HG02852 (cell line): ENCODE measurements around the gene NIPAL4.
"Not testable (repeated sequence)": the region's sequence is repeated elsewhere in the genome, so short reads cannot be mapped to it uniquely, and the experiment has no call there.

ENCODE experiments used
- ATAC-seq: cut with Tn5 transposase; IDR thresholded peaks from one replicate; pipeline ENCODE4 v1.9.1; 2021; ENCODE audit warnings: mild to moderate bottlenecking, moderate library complexity; ENCODE audit not compliant: unreplicated experiment

The NIPAL4 gene

DNA sequence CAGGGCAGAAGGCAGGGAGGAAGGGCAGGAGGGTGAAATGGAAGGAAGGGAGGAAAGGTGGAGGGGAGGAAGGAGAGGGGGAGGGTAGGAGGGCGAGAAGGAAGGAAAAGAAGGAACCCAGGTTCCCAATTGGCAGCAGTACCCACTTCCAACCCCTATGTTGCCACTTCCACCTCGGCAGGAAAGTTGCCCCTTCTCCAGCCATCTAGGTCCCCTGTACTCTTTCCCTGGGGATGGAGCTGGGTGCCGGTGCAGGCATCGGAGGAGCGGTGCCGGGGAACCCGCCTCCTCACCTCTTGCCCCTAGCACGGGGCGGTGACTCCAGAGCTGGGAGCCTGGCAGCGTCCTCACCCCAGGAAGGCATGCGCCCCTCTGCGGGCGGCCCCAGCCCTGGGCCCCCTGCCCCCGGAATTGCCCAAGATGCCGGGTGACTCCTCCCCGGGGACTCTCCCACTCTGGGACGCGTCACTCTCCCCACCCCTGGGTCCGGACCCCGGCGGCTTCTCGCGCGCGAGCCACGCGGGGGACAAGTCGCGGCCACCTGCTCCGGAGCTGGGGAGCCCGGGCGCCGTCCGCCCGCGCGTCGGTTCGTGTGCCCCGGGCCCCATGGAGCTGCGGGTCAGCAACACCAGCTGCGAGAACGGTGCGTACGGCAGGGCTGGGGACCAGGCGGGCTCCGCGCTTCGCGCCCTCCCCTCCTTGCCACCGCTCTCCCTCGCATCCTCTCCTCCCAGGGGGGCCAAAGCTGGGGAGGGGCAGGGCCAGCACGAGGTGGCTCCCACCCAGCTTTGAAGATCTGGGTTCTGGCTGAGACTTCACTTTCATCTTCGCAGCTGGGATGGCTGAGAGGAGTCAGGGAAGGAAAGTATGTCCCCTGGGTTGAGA, at the start of gene NIPAL4:
Gene NIPAL4 (plus strand): TSS at position 499 of the 885 bp plus-strand sequence. CDS start 108 bp downstream, at position 607.
- ATAC-seq = no peak

DNA sequence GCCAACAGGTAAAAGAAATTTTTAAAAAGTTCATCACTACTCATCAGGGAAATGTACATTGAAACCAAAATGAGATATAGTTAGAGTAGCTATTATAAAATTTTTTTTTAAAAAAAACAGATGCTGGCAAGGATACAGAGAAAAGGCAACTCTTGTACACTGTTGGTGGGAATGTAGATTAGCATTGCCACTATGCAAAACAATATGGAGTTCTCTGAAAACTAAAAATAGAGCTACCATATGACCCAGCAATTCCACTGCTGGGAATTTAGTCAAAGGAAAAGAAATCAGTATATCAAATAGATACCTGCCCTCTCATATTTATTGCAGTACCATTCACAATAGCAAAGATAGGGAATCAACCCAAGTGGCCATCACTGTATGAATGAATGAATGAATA, 44.2 kb upstream of the NIPAL4 start:
- ATAC-seq = no peak

DNA sequence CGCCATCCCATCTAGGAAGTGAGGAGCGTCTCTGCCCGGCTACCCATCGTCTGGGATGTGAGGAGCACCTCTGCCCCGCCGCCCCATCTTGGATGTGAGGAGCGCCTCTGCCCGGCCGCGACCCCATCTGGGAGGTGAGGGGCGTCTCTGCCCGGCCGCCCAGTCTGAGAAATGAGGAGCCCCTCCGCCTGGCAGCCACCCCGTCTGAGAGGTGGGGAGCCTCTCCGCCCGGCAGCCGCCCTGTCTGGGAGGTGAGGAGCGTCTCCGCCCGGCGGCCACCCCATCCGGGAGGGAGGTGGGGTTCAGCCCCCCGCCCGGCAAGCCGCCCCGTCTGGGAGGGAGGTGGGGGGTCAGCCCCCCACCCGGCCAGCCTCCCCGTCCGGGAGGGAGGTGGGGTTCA, 40.5 kb upstream of the NIPAL4 start:
- ATAC-seq = not testable (repeated sequence)

DNA sequence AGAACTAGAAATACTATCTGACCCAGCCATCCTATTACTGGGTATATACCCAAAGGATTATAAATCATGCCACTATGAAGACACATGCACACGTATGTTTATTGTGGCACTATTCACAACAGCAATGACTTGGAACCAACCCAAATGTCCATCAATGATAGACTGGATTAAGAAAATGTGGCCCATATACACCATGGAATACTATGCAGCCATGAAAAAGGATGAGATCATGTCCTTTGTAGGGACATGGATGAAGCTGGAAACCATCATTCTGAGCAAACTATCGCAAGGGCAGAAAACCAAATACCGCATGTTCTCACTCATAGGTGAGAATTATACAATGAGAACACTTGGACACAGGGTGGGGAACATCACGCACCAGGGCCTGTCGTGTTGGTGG, 30.1 kb upstream of the NIPAL4 start:
- not testable (repeated sequence) for ATAC-seq

DNA sequence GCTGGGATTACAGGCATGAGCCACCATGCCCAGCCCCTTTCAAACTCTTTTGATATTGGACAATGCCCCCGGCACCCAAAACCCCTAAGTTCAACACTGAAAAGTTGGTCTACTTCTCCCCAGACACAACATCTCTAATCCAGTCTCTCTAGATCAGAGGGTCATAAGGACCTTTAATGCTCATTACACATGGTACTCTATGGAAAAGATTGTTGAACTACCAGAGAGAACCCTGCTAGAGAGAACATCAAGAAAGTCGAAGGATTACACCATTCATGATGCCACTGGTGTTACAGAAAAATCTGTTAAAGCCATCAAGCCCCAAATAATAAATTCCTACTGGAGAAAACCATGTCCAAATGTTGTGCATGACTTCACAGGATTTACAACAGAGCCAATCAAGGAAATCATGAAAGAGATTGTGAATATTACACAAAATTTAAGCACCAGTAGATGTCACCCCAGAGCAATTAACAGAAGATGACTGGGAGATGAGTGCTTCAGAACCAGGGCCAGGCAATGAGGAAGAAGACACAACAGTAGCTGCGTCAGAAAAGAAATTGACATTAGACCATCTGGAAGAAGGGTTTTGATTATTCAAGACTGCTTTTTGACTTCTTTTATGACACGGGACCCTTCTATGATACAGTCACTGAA, 28.3 kb upstream of the NIPAL4 start:
- peak; percentile 75 for ATAC-seq

DNA sequence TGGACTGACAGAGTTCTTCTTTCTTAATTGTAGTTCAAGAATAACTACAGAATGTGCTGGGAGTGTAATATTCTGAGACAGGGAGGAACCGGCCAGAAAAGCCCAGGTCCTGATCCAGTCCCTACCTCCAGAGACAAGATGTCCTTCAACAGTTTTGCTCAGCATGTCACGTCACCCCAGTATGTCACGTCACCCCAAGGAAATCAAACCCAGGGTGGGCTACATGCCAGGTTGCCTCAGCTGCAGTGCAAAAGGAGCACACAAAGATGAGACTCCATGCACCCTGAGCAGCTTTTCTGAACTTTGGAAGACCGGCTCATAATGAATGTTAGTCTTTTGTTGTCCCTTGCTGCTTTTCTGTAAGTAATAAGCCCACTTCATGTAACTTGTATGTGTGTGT, 25.9 kb upstream of the NIPAL4 start:
- no peak for ATAC-seq

DNA sequence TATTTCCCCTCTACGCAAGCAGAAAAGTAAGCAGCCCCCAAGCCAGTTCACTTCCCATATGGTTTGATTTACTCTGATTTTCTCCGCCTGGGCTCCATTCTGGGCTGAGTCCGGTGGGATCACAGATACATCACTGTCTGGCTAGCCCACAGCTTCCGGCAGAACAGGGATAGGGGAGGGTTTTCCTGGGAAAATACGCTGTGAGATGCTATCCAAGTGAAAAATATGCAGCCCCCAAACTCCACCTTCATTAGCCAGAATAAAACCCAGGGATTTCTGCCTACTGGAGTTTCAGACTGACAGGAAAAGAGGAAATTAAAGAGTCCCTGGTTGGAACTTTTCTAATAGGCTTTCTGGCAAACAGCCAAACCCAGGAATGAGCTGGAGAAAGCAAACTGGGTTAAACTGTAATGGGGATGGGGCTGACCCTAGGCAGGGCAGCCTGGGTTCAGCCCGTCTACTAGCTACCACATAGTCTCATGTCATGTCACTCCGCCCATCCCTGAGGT, 16.9 kb upstream of the NIPAL4 start:
- no peak for ATAC-seq

DNA sequence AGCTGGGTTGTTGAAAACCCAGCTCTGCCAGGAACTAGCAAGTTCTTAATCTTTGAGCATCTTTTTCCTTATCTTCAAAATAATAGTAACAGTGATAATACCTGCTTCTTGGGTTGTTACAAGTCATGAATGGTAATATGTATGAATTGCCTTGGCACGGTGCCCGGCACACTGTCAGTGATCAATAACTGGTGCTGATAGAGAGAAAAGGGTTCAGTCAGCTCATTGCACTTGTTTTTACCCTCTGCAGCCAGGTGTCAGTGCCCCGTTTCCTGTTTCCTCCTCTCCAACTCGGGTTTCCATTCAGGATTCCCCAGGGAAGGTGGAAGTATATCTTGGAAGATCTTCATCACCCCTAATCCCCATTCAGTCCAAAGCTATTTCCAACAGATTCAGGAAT, 15.8 kb upstream of the NIPAL4 start:
- ATAC-seq = no peak

DNA sequence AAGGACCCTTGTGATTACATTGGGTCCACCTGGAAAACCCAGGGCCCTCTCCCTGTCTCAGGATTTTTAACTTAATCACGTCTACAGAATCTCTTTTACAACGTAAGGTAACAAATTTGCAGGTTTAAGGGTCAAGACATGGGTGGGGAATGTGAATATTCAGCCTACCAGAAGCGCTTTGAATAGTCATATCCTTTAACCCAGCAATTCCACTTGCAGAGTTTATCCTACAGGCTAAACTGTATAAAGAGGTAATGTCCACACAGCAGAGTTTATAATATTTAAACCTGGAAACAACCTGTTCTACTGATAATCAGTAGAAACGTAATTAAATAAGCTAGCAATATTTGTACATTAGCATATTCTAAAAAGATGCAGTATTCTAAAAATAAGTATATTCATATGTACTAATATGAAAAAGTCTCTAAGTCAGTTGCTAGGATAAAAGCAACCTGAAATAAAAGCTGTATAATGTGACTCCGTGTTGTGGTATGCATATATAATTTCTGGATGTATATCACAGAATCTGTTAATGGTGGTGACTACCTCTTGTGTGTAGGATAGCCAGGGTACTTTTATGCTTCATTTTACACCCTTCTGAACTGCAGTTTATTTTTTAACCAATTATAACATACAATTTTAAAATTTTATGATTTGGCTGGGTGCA, 14.1 kb upstream of the NIPAL4 start:
- ATAC-seq = no peak

DNA sequence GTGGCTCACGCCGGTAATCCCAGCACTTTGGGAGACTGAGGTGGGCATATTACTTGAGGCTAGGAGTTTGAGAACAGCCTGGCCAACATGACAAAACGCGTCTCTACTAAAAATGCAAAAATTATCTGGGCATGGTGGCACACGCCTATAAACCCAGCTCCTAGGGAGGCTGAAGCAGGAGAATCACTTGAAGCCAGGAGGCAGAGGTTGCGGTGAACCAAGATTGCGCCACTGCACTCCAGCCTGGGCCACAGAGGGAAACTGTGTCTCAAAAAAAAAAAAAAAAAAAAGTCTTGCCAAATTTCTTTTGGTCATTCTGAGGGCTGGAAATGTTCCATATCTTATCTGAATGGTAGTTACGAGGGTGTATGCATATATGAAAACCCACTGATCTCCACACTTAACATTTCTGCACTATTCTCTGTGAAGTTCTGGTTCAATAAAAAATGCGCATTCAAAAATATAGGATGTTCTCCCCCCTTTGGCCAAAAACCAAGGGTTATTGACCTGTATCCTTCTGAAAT, 13.5 kb upstream of the NIPAL4 start:
- no peak for ATAC-seq

DNA sequence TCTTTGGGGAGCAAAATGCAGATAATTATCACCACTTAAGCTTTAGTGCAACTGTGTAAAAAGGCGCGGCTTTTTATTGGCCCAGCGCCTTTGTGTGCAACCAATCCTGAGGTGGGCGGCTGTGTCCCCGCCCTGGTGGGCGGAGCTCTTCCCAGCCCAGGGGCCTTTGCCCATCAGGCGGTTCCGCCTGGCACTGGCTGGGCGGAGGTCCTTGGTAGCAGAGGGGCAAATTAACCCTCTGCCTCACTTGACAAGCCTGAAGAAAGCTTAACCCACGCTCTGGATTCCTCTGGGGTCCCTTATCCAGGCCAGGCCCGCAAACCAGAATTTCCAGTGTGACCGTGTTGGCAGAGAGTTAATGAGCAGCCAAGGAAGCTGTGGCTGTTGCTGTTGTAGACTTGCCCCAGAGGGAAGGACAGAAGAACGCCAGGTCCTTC, 12.8 kb upstream of the NIPAL4 start:
- ATAC-seq = no peak

DNA sequence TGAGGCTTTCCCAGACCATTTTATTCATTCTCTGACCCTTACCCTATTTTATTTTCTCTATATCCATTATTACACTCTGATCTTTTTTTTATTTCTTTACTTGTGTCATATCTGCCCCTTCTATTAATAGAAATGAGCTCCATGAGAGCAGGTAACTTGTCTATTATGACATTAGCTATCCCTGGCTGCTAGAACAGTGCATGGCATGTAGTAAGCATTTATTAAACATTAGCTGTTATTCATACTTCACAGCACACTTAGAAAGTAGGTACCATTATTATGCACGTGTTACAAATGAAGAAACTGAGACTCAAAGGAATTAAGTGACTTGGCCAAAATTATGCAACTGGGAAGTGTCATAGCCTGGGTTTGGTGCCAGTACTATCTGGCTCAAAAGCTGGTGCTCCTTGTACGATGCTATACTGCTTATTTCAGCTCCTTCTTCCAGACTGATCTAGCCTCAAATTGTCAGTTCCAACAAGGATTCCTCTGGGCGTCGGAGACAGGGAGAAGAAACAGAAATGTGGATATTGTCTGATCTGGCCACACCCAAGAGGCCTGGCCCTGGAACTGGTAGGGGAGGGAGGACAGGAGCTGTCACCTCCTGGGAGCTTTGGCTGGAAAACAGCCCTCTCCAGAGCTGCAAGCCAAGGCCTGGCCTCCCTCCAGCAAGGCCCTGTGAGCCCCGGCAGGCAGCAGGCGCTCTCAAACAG, 10.8 kb upstream of the NIPAL4 start:
- no peak for ATAC-seq

DNA sequence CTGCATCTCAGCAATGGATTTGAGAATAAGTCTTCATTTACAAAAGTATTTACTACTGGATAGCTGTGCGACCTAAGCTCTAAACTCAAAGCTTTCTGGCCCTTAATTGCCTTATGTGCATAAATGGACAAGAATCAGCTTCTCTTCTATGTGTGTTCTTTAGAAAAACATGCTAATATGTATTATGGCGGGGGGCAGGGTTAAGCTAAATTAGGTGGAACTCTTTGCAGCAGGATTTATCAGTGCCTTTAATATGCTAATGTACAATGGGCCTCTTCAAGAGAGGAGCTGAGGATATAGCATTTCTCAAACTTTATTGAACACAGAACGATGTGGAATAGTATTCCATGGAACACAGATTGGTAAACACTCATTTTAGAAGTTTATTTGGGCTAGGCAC, 10.0 kb upstream of the NIPAL4 start:
- ATAC-seq = no peak

DNA sequence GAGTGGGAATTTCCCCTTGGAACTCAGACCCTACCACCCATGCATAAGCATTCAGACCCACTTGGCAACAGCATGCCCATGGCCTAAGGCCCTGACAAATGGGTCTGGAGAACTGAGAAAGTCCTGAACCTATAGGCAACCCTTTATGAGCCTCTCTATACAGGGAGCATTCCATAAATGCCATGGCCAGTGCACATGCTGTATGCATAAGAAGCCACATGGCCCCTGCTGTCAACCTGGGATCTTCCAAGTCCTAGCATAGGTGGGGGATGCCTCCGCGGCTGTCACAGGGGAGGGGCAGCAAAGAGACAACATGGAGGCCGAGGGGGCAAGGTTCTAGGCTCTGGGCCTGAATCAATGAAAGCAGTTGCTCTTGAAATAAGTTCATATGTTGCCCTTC, 8.2 kb upstream of the NIPAL4 start:
- ATAC-seq = no peak

DNA sequence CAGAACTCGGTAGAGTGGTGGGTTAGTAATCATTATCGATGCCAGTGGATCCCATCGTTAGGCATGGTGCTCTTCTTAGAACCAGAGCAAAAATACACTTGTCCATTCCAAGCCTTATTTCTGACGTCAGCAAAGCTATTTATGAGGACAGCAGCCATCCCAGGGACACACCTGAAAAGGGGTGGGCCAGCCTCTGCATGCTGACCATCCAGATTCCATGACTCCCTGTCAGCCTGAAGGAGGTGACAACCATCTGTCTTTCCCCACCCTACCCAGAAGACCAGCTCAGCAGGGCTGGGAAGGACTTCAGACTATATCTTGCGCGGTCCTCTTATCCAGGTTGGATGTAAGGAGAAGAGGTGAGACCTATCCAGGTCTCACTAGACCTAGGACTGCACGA, 5.7 kb upstream of the NIPAL4 start:
- ATAC-seq = no peak

DNA sequence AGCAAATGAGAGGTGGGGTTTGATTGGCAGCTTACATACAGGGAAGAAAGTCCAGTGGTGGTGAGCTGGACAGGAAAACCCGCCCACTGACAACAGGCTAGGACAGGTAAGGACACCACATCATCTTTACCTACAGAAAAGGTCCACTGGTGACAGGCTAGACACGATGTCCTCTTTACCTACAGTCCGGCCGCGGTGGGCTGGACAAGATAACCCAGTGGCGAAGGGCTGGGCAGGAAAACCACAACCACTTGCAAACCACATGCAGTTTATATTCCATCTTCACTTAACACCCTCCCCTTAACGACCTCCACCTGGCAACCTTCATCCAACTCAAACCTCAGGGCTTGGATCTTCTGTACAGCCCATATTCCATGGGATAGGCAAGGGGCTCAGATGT, 5.0 kb upstream of the NIPAL4 start:
- ATAC-seq = no peak

DNA sequence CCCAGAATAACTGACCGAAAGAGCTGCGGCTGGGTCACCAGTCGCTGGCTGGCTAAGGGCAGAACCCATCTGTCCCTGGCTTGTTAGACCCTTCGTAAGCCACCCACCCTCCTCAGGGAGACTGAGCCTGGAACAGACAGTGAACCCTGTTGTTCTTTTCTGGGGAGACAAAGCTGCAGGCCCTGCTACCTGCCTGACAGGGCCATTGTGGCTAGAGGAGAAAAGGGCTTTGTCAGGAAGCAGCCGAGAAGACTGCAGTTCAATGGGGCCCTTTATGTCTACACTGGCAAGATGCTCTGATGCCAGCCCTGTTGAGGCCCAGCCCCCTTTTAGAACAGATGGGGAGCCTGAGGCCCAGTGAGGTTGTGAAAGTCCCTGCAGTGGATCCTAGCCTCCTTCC, 3.7 kb upstream of the NIPAL4 start:
- no peak for ATAC-seq

DNA sequence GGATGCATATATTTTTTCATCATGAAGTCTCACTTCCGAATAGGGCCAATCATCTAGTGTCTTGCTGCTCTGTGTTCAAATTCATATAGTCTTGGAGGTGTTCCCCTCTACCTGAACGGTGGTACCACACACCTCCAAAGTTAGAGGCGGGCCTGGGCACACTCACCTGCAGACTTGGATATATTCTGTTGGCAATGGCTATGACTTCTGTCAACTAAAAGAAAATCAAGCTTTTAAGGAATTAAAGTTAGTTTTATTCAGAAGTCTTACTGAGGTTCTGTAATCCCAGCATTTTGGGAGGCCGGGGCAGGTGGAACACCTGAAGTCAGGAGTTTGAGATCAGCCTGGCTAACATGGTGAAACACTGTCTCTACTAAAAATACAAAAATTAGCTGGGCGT, 2.6 kb upstream of the NIPAL4 start:
- no peak for ATAC-seq

DNA sequence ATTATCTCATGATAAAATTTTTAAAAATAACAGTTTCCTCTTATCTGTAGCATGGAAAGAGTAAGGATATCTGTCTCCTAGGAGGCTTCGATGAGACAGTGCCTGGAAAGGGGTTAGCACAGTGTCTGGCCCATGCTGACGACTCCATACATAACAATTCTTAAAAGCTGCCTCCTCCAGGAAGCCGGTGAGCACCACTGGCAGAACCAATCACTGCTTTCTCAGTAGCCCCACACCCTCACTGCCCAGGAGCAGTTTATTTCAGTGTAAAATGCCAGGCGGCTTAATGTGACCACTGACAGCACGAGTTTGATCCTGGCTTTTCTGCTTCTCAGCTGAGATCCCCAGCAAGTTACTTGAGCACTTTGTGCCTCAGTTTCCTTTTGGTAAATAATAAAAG, 1.2 kb upstream of the NIPAL4 start:
- no peak for ATAC-seq

DNA sequence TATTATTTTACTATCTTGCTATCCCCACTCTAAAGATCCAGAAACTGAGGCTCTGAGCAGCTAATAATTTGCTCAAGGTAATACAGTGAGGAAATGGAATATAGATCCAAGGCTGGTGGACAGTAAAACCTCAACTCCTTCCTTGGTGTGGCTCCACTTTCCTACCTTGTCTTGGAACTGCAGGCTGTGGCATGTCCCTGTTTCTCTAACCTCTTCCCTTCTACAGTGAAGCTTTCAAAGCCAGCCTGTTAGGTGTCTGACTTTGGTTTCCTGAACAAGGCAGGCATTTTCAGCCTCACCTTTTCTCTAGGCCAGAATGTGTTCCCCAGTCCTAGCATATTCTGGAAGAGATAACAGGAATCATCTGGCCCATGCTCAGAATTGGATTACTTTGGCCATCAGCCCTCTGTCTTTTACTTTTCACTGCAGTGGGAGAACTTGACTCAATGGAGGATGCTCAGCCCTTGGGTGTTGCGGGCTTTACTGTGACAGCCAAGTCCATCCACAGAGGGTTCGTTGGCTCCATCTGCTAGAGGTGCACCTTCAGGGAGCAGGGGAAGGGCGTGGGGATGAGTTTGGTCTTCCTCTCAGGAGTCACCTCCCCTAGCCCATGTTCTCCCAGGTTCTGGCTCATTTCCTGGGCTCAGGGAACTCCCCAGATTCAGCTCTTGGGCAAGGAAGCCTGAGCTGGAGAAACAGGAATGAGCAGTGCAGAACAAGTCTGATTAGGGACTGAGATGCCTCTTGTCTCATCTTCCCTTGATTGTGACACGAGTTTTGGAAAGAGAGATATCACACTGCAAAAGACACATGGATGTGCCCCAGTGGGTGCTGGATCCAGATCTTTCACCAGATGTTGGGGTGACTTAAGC, 1.1 kb downstream of the NIPAL4 start:
- ATAC-seq = no peak
